Vagina (tissue), 2 donors: Measurements from ENCODE around the gene THSD7A.

Experiments used
- POLR2A ChIP-seq, 2 donors: fragments of 450-650 bp; IDR thresholded peaks; one replicate each; pipeline ENCODE4 v1.6.1; 2017; ENCODE audit warnings: antibody characterized with exemption in 2 of 2, mild to moderate bottlenecking in 2 of 2, moderate library complexity in 2 of 2
- POLR2AphosphoS5 ChIP-seq, 2 donors: sonication (generic); formaldehyde crosslinking; IDR thresholded peaks; one replicate each; pipeline ENCODE4 v1.9.0; 2017; ENCODE audit warnings: antibody characterized with exemption in 2 of 2, mild to moderate bottlenecking in 2 of 2, low read depth in 1 of 2; ENCODE audit not compliant: insufficient read depth in 1 of 2

- TF ChIP-seq POLR2A (IDR thresholded peaks at IDR 0.05) (no peak), POLR2AphosphoS5 (IDR thresholded peaks at IDR 0.05; ENCODE audit: insufficient read depth in 1 of 2, low read depth in 1 of 2) (no peak)
Observed at GRCh38 chr7:11636274-11636673, 195.7 kb downstream of the THSD7A start.
